Fibroblast of lung (primary cell): ENCODE measurements around the gene PANX2.

Experiments
- EZH2 ChIP-seq: IDR thresholded peaks from 2 replicates; pipeline ENCODE4 v1.5.1; 2012; ENCODE audit warnings: low read length, control low read depth, mild to moderate bottlenecking; ENCODE audit errors: missing control alignments
- TF ChIP-seq, protein P1 (sequence below), 2 donors: IDR thresholded peaks in 1 of 2; conservative IDR thresholded peaks in 1 of 2; 1 replicate in 1 of 2; 2 replicates in 1 of 2; pipeline ENCODE4 v1.5.1; 2011 to 2012; ENCODE audit warnings: low read length in 2 of 2, control low read depth in 1 of 2, inconsistent platforms in 1 of 2, low read depth in 1 of 2, mild to moderate bottlenecking in 1 of 2

DNA sequence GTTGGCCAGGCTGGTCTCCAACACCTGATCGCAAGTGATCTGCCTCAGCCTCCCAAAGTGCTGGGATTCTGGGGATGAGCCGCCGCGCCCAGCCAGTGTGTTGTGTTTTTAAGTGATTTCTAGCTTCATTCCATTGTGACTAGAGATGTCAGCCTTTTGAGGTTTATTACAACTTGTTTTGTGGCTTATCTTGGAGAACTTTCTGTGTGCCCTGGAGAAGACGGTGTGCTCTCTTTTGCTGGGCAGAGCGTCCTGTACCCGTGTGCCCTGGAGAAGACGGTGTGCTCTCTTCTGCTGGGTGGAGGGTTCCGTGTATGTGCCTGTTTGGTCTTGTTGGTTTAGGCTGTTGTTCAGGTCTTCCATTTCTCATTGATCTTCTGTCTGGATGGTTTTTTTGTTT is 42.7 kb downstream of the PANX2 start:
- TF ChIP-seq, protein P1, sequence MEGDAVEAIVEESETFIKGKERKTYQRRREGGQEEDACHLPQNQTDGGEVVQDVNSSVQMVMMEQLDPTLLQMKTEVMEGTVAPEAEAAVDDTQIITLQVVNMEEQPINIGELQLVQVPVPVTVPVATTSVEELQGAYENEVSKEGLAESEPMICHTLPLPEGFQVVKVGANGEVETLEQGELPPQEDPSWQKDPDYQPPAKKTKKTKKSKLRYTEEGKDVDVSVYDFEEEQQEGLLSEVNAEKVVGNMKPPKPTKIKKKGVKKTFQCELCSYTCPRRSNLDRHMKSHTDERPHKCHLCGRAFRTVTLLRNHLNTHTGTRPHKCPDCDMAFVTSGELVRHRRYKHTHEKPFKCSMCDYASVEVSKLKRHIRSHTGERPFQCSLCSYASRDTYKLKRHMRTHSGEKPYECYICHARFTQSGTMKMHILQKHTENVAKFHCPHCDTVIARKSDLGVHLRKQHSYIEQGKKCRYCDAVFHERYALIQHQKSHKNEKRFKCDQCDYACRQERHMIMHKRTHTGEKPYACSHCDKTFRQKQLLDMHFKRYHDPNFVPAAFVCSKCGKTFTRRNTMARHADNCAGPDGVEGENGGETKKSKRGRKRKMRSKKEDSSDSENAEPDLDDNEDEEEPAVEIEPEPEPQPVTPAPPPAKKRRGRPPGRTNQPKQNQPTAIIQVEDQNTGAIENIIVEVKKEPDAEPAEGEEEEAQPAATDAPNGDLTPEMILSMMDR (conservative IDR thresholded peaks at IDR 0.05 in 1 of 2, IDR thresholded peaks at IDR 0.05 in 1 of 2; ENCODE audit: low read depth in 1 of 2, low read length in 2 of 2): no peak
- TF ChIP-seq EZH2: no peak
